GM12878 (cell line): ENCODE results near the gene STK4. TPM values are rescaled to one million over a fixed set of nuclear protein-coding genes. Genes with fewer than 3 reads are reported as not detected.

ENCODE experiments used
- ATAC-seq: fragments of 200-7000 bp; cut with Tn5 transposase; 3 replicates; pipeline ENCODE4 v1.9.1; 2020; ENCODE audit warnings: mild to moderate bottlenecking, moderate library complexity
- BruUV-seq: library from RNA; stranded (reverse); fragments of 400-500 nt; replicated peaks from 2 replicates; lab custom pipeline; 2021; lab: Mats Ljungman, UMichigan
- CTCF ChIA-PET: fragments of 300-600 bp; sonication (Branson Sonifier 250); formaldehyde crosslinking; extraction: SDS; loops from one replicate; lab custom pipeline; 2021; ENCODE audit warnings: inconsistent platforms; lab: Yijun Ruan, JAX
- POLR2A ChIA-PET: fragments of 350-600 bp; formaldehyde crosslinking; extraction: SDS; loops from one replicate; lab custom pipeline; 2021; ENCODE audit warnings: inconsistent platforms; lab: Charles Lee
- RAD21 ChIA-PET: fragments of 300-600 bp; sonication (Branson Sonifier 250); formaldehyde crosslinking; loops from one replicate; lab custom pipeline; 2023; ENCODE audit warnings: antibody characterized with exemption; ENCODE audit not compliant: unreplicated experiment; lab: Charles Lee
- SMC1A ChIA-PET: fragments of 300-600 bp; sonication (Branson Sonifier 250); formaldehyde crosslinking; loops from one replicate; lab custom pipeline; 2023; ENCODE audit not compliant: unreplicated experiment, uncharacterized antibody; lab: Charles Lee
- DNase-seq: peaks from one replicate; pipeline ENCODE4 v3.0.0-alpha.2; 2011; ENCODE audit warnings: low read depth, low spot score
- FAIRE-seq: peaks from 3 replicates; lab custom pipeline; 2011; peaks lifted over from hg19 to GRCh38; lab: Jason Lieb, UNC
- H2AFZ ChIP-seq: 2 replicates; pipeline ENCODE4 v1.6.0; 2011; ENCODE audit warnings: low read depth, low read length, control low read depth; ENCODE audit not compliant: control insufficient read depth
- H3K27ac ChIP-seq: 2 replicates; pipeline ENCODE4 v1.5.1; 2011; ENCODE audit warnings: control low read depth; ENCODE audit not compliant: control insufficient read depth, insufficient read depth
- H3K27me3 ChIP-seq, 2 experiments: replicated peaks in 1 of 2; 2 replicates each; pipeline versions ENCODE4 v1.6.0 to v1.6.1; 2011; ENCODE audit warnings: low read length in 1 of 2; ENCODE audit not compliant: control insufficient read depth in 2 of 2, insufficient read depth in 2 of 2
- H3K36me3 ChIP-seq, 2 experiments: 2 replicates each; pipeline ENCODE4 v1.5.1; 2011; ENCODE audit warnings: low read length in 1 of 2; ENCODE audit not compliant: control insufficient read depth in 2 of 2, insufficient read depth in 2 of 2
- H3K4me1 ChIP-seq: 2 replicates; pipeline ENCODE4 v1.6.1; 2011; ENCODE audit warnings: mild to moderate bottlenecking, low read length, moderate library complexity, mixed read lengths; ENCODE audit not compliant: control insufficient read depth, insufficient read depth
- H3K4me2 ChIP-seq: 2 replicates; pipeline ENCODE4 v1.6.0; 2011; ENCODE audit warnings: control low read depth; ENCODE audit not compliant: control insufficient read depth, insufficient read depth
- H3K4me3 ChIP-seq: fragments of 200-600 bp; sonication (generic); 2 replicates; pipeline ENCODE4 v1.5.1; 2016
- H3K79me2 ChIP-seq: 2 replicates; pipeline ENCODE4 v1.6.0; 2011; ENCODE audit warnings: low read length; ENCODE audit not compliant: control insufficient read depth, insufficient read depth
- H3K9ac ChIP-seq: 2 replicates; pipeline ENCODE4 v1.8.0; 2011; ENCODE audit warnings: low read length, control low read depth, mixed read lengths; ENCODE audit not compliant: control insufficient read depth, insufficient read depth
- H3K9me3 ChIP-seq: replicated peaks from 3 replicates; pipeline ENCODE4 v1.5.1; 2011; ENCODE audit warnings: mild to moderate bottlenecking, low read length; ENCODE audit not compliant: control insufficient read depth, insufficient read depth
- H4K20me1 ChIP-seq: 2 replicates; pipeline ENCODE4 v1.6.0; 2011; ENCODE audit not compliant: control insufficient read depth, insufficient read depth
- CBX5 ChIP-seq: sonication (generic); IDR thresholded peaks from 2 replicates; pipeline ENCODE4 v1.6.1; 2016; ENCODE audit warnings: low read depth, moderate library complexity, mild to moderate bottlenecking, inconsistent platforms
- CEBPB ChIP-seq, 2 experiments: fragments of 150-350 bp in 1 of 2; IDR thresholded peaks; 2 replicates each; pipeline ENCODE4 v1.6.1; 2012 to 2014; ENCODE audit warnings: low read depth in 2 of 2, low read length in 2 of 2, borderline replicate concordance in 1 of 2, inconsistent platforms in 1 of 2
- EED ChIP-seq: sonication (generic); IDR thresholded peaks from 2 replicates; pipeline ENCODE4 v1.6.1; 2016; ENCODE audit warnings: antibody characterized with exemption, low read depth
- EP300 ChIP-seq, 2 experiments: fragments of 150-350 bp in 1 of 2; IDR thresholded peaks; 2 replicates each; pipeline ENCODE4 v1.6.1; 2011 to 2012; ENCODE audit warnings: low read depth in 2 of 2, low read length in 2 of 2, borderline replicate concordance in 1 of 2, improper control_type of control experiment in 1 of 2, inconsistent platforms in 1 of 2; ENCODE audit not compliant: control insufficient read depth in 1 of 2
- IKZF1 ChIP-seq: fragments of 450-650 bp; conservative IDR thresholded peaks from 2 replicates; pipeline ENCODE4 v1.6.1; 2017; ENCODE audit warnings: antibody characterized with exemption, mild to moderate bottlenecking
- MEF2A ChIP-seq: IDR thresholded peaks from 2 replicates; pipeline ENCODE4 v1.6.1; 2011; ENCODE audit warnings: low read depth, mild to moderate bottlenecking, low read length, moderate library complexity; ENCODE audit not compliant: insufficient read depth
- MTA3 ChIP-seq: IDR thresholded peaks from 2 replicates; pipeline ENCODE4 v1.6.1; 2012; ENCODE audit warnings: low read length, inconsistent platforms, borderline replicate concordance
- MYC ChIP-seq: IDR thresholded peaks from 2 replicates; pipeline ENCODE4 v1.6.1; 2011; ENCODE audit warnings: mild to moderate bottlenecking, low read length, moderate library complexity, inconsistent platforms; ENCODE audit not compliant: insufficient read depth, insufficient replicate concordance, insufficient read length, severe bottlenecking
- NFIC ChIP-seq: IDR thresholded peaks from 2 replicates; pipeline ENCODE4 v1.6.1; 2012; ENCODE audit warnings: low read depth, mild to moderate bottlenecking, inconsistent platforms, low read length, moderate library complexity
- SMARCA5 ChIP-seq: fragments of 450-650 bp; IDR thresholded peaks from 2 replicates; pipeline ENCODE4 v1.6.1; 2017; ENCODE audit warnings: mild to moderate bottlenecking
- ZNF384 ChIP-seq: IDR thresholded peaks from 2 replicates; pipeline ENCODE4 v1.6.1; 2012; ENCODE audit warnings: low read depth, mild to moderate bottlenecking, low read length, improper control_type of control experiment, borderline replicate concordance
- in situ Hi-C: fragments of 300-500 bp; cut with MboI; formaldehyde crosslinking; loops from 9 replicates; pipeline ENCODE4 v1.14.3; 2018; ENCODE audit warnings: mixed read lengths
- intact Hi-C: fragments of 100-400 bp; cut with micrococcal nuclease; formaldehyde crosslinking; loops from one replicate; pipeline ENCODE4 v1.14.2; 2022; ENCODE audit not compliant: unreplicated experiment
- polyA plus RNA-seq, 11 experiments: library from polyadenylated mRNA; depleted of rRNA in 4 of 11; unstranded in 6 of 11; stranded (reverse) in 5 of 11; fragments of >200 nt; fragmentation: Nextera tagmentation in 4 of 11; fragmentation: Illumina TruSeq in 1 of 11; extraction: Ambion mirVana in 4 of 11; extraction: Trizol in 1 of 11; gene quantifications; 1 replicate in 1 of 11; 2 replicates in 10 of 11; pipeline versions ENCODE4 v1.2.1 to v1.2.3, GENCODE V29; 2011 to 2016; ENCODE audit warnings: inconsistent platforms in 2 of 11, missing spikeins in 2 of 11, low read depth in 1 of 11
- total RNA-seq, 4 experiments: library from RNA; depleted of rRNA in 3 of 4; stranded (reverse); fragments of >200 nt in 3 of 4; fragmentation: Illumina TruSeq in 1 of 4; extraction: Trizol in 1 of 4; gene quantifications; 2 replicates each; pipeline versions ENCODE4 v1.2.1 to v1.2.3, GENCODE V29; 2013 to 2021
- TF ChIP-seq, protein P1 (sequence below): fragments of 450-650 bp; IDR thresholded peaks from 2 replicates; pipeline ENCODE4 v1.6.1; 2016; ENCODE audit warnings: mild to moderate bottlenecking, moderate library complexity, borderline replicate concordance
- TF ChIP-seq, protein P2 (sequence below): IDR thresholded peaks from 2 replicates; pipeline ENCODE4 v1.6.1; 2012; ENCODE audit warnings: low read depth, low read length, improper control_type of control experiment
- TF ChIP-seq, protein P3 (sequence below): fragments of 450-650 bp; IDR thresholded peaks from 2 replicates; pipeline ENCODE4 v1.6.1; 2017; ENCODE audit warnings: borderline replicate concordance

The STK4 gene
- total and polyA plus RNA-seq, 10 of the 15 experiments (the other 5 are each of a cell fraction or from before 2014, with no cell fraction given) = 24.0 to 135 (median 89.7) TPM

DNA sequence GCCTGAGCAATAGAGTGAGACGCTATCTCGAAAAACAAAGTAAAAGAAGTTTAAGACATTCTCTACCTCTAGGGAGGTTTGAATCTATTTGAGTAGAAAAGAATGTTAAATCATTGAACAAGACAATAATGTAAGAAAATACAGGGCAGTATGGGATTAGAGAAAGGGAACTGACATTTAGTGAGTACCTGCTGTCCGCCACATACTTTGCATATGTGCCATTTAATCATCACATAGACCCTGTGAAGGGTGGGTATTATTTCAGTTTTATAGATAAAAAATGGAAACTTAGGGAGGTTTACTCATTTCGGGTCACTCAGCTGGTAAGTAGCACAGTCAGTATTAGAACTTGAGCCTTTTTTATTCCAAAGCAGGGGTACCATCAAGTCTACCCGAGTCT lies 31.4 kb downstream of the STK4 start (continued):
- TF ChIP-seq, protein P1, sequence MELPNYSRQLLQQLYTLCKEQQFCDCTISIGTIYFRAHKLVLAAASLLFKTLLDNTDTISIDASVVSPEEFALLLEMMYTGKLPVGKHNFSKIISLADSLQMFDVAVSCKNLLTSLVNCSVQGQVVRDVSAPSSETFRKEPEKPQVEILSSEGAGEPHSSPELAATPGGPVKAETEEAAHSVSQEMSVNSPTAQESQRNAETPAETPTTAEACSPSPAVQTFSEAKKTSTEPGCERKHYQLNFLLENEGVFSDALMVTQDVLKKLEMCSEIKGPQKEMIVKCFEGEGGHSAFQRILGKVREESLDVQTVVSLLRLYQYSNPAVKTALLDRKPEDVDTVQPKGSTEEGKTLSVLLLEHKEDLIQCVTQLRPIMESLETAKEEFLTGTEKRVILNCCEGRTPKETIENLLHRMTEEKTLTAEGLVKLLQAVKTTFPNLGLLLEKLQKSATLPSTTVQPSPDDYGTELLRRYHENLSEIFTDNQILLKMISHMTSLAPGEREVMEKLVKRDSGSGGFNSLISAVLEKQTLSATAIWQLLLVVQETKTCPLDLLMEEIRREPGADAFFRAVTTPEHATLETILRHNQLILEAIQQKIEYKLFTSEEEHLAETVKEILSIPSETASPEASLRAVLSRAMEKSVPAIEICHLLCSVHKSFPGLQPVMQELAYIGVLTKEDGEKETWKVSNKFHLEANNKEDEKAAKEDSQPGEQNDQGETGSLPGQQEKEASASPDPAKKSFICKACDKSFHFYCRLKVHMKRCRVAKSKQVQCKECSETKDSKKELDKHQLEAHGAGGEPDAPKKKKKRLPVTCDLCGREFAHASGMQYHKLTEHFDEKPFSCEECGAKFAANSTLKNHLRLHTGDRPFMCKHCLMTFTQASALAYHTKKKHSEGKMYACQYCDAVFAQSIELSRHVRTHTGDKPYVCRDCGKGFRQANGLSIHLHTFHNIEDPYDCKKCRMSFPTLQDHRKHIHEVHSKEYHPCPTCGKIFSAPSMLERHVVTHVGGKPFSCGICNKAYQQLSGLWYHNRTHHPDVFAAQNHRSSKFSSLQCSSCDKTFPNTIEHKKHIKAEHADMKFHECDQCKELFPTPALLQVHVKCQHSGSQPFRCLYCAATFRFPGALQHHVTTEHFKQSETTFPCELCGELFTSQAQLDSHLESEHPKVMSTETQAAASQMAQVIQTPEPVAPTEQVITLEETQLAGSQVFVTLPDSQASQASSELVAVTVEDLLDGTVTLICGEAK = no peak

DNA sequence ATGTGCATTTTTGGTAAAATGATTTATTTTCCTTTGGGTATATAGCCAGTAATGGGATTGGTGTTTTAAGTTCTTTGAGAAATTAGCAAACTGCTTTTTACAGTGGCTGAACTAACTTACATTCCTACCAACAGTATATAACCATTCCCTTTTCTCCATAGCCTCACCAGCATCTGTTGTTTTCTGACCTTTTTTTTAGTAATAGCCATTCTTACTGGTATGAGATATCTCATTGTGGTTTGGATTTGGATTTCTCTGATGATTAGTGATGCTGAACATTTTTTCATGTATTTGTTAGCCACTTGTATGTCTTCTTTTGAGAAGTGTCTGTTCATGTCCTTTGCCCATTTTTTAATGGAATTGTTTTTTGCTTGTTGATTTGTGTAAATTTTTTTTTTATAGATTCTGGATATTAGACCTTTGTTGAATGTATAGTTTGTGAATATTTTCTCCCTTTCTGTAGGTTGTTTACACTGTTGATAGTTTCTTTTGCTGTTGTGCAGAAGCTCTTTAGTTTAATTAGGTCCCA lies 42.3 kb downstream of the STK4 start:
- POLR2A ChIA-PET = no interaction called here
- H4K20me1 ChIP-seq = 0 out of 2 replicates have a peak, but pooled peaks cover 3% of the 10 kb centered on the region
- no peak for DNase-seq
- SMC1A ChIA-PET = no interaction called here
- H3K4me2 ChIP-seq = no peak overlapping the region
- no peaks in the 10 kb centered on the region for H3K9me3 ChIP-seq
- peaks cover 4% of the 10 kb centered on the region for H3K79me2 ChIP-seq
- H2AFZ ChIP-seq = no peak overlapping the region
- FAIRE-seq = no peak
- peaks cover 2 to 29% of the 10 kb centered on the region in 2 experiments for H3K36me3 ChIP-seq
- ATAC-seq = no peak
- in situ Hi-C loops = no loop called here
- no peak overlapping the region for H3K9ac ChIP-seq
- RAD21 ChIA-PET = no interaction called here
- H3K27ac ChIP-seq = no peak overlapping the region
- no peak overlapping the region for H3K4me3 ChIP-seq
- no peaks in the 10 kb centered on the region for H3K27me3 ChIP-seq
- intact Hi-C loops = no loop called here
- no peaks in the 10 kb centered on the region for H3K4me1 ChIP-seq
- TF ChIP-seq CBX5 (no peak), MYC (no peak), CEBPB (IDR thresholded peaks at IDR 0.05; ENCODE audit: borderline replicate concordance in 1 of 2, low read depth in 2 of 2, low read length in 2 of 2) (no peak), EED (no peak), EP300 (IDR thresholded peaks at IDR 0.05; ENCODE audit: borderline replicate concordance in 1 of 2, control insufficient read depth in 1 of 2, low read depth in 2 of 2, low read length in 2 of 2) (no peak), SMARCA5 (no peak), MEF2A (no peak), NFIC (no peak), ZNF384 (no peak), IKZF1 (no peak), MTA3 (no peak)
- TF ChIP-seq, protein P2, sequence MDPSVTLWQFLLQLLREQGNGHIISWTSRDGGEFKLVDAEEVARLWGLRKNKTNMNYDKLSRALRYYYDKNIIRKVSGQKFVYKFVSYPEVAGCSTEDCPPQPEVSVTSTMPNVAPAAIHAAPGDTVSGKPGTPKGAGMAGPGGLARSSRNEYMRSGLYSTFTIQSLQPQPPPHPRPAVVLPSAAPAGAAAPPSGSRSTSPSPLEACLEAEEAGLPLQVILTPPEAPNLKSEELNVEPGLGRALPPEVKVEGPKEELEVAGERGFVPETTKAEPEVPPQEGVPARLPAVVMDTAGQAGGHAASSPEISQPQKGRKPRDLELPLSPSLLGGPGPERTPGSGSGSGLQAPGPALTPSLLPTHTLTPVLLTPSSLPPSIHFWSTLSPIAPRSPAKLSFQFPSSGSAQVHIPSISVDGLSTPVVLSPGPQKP = no peak
- TF ChIP-seq, protein P3, sequence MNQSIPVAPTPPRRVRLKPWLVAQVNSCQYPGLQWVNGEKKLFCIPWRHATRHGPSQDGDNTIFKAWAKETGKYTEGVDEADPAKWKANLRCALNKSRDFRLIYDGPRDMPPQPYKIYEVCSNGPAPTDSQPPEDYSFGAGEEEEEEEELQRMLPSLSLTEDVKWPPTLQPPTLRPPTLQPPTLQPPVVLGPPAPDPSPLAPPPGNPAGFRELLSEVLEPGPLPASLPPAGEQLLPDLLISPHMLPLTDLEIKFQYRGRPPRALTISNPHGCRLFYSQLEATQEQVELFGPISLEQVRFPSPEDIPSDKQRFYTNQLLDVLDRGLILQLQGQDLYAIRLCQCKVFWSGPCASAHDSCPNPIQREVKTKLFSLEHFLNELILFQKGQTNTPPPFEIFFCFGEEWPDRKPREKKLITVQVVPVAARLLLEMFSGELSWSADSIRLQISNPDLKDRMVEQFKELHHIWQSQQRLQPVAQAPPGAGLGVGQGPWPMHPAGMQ = no peak
- CTCF ChIA-PET = interaction anchor here (0.9 kb wide), 1 partner anchor 87 kb away, joined by 3 read pairs; no protein-coding TSS in a partner anchor
- TSS peak; percentile 25 for BruUV-seq
